ENCODE data around the gene POR.
"Not testable (repeated sequence)": the region's sequence is repeated elsewhere in the genome, so short reads cannot be mapped to it uniquely, and the experiment has no call there.

Gene POR

GRCh38 chr7:76029682-76030081 lies 114.7 kb downstream of the POR start:
- not testable (repeated sequence) for DNase-seq (ENCODE audit: low read depth)

- DNase-seq (ENCODE audit: low read depth) = no peak
Measured at GRCh38 chr7:76031964-76032363, 117.0 kb downstream of the POR start.
